Measurements from ENCODE around the gene LRFN4.

Gene LRFN4

GRCh38 chr11:66850588-66851238 lies 6.2 kb upstream of the LRFN4 start:
- H3K4me3 ChIP-seq (ENCODE audit: low read depth in 1 of 2, low read length in 1 of 2): no peak overlapping the region
- H3K36me3 ChIP-seq: peaks cover 23% of the 10 kb centered on the region
- TF ChIP-seq CTCF (IDR thresholded peaks at IDR 0.05): no peak
- H3K27me3 ChIP-seq: no peaks in the 10 kb centered on the region
- no peak overlapping the region for H3K27ac ChIP-seq
- H3K9me3 ChIP-seq: no peaks in the 10 kb centered on the region
- peaks cover 3 to 12% of the 10 kb centered on the region in 2 experiments for H3K4me1 ChIP-seq (ENCODE audit: control insufficient read depth in 1 of 2, insufficient read depth in 1 of 2, low read depth in 1 of 2, low read length in 1 of 2)

- H3K9me3 ChIP-seq: no peaks in the 10 kb centered on the region
- H3K4me3 ChIP-seq (ENCODE audit: low read depth in 1 of 2, low read length in 1 of 2): no peak overlapping the region
- TF ChIP-seq CTCF (IDR thresholded peaks at IDR 0.05): no peak
- no peak overlapping the region for H3K27ac ChIP-seq
- H3K27me3 ChIP-seq: no peaks in the 10 kb centered on the region
- H3K36me3 ChIP-seq: peaks cover 18% of the 10 kb centered on the region
- H3K4me1 ChIP-seq (ENCODE audit: control insufficient read depth in 1 of 2, insufficient read depth in 1 of 2, low read depth in 1 of 2, low read length in 1 of 2): peaks cover 6 to 16% of the 10 kb centered on the region in 2 experiments
Observed at GRCh38 chr11:66851239-66851596, 5.6 kb upstream of the LRFN4 start.

GRCh38 chr11:66851698-66852465 lies 5.0 kb upstream of the LRFN4 start:
- H3K36me3 ChIP-seq: peaks cover 11% of the 10 kb centered on the region
- no peak for TF ChIP-seq CTCF (IDR thresholded peaks at IDR 0.05)

GRCh38 chr11:66852466-66853241 lies 4.2 kb upstream of the LRFN4 start:
- H3K9me3 ChIP-seq: no peaks in the 10 kb centered on the region
- H3K36me3 ChIP-seq: peaks cover 3% of the 10 kb centered on the region
- H3K4me3 ChIP-seq (ENCODE audit: low read depth in 1 of 2, low read length in 1 of 2): no peak overlapping the region
- no peak overlapping the region for H3K27ac ChIP-seq
- no peak for TF ChIP-seq CTCF (IDR thresholded peaks at IDR 0.05)
- H3K27me3 ChIP-seq: no peaks in the 10 kb centered on the region
- H3K4me1 ChIP-seq (ENCODE audit: control insufficient read depth in 1 of 2, insufficient read depth in 1 of 2, low read depth in 1 of 2, low read length in 1 of 2): peaks cover 10 to 24% of the 10 kb centered on the region in 2 experiments

More at GRCh38 chr11:66851698-66852465, 5.0 kb upstream of the LRFN4 start:
- peaks cover 6 to 19% of the 10 kb centered on the region in 2 experiments for H3K4me1 ChIP-seq (ENCODE audit: control insufficient read depth in 1 of 2, insufficient read depth in 1 of 2, low read depth in 1 of 2, low read length in 1 of 2)
- H3K27me3 ChIP-seq: no peaks in the 10 kb centered on the region
- no peaks in the 10 kb centered on the region for H3K9me3 ChIP-seq
- no peak overlapping the region for H3K27ac ChIP-seq
- H3K4me3 ChIP-seq (ENCODE audit: low read depth in 1 of 2, low read length in 1 of 2): no peak overlapping the region

- no peak overlapping the region for H3K4me3 ChIP-seq (ENCODE audit: low read depth in 1 of 2, low read length in 1 of 2)
- no peaks in the 10 kb centered on the region for H3K36me3 ChIP-seq
- TF ChIP-seq CTCF (IDR thresholded peaks at IDR 0.05): no peak
- H3K27ac ChIP-seq: no peak overlapping the region
- H3K27me3 ChIP-seq: no peaks in the 10 kb centered on the region
- peaks cover 10 to 24% of the 10 kb centered on the region in 2 experiments for H3K4me1 ChIP-seq (ENCODE audit: control insufficient read depth in 1 of 2, insufficient read depth in 1 of 2, low read depth in 1 of 2, low read length in 1 of 2)
- no peaks in the 10 kb centered on the region for H3K9me3 ChIP-seq
Observed at GRCh38 chr11:66853242-66854229, 3.3 kb upstream of the LRFN4 start.
